AG20443 (cell line): ENCODE data around the gene FTH1.

Source experiments
- DNase-seq: peaks from one replicate; pipeline ENCODE4 v3.0.0; 2012; ENCODE audit warnings: low spot score, mixed read lengths

Gene FTH1

GRCh38 chr11:61914471-61915171 lies 52.8 kb downstream of the FTH1 start:
- no peak for DNase-seq
